ENCODE data around the gene LRRC4B. TPM values are rescaled to one million over a fixed set of nuclear protein-coding genes. Genes with fewer than 3 reads are reported as not detected.

The LRRC4B gene
- total RNA-seq, 4 donors from 2014 or later = 0.23 to 1.8 (median 0.35) TPM

- no peak overlapping the region for H3K4me3 ChIP-seq (ENCODE audit: low read depth, poor library complexity, severe bottlenecking)
- intact Hi-C loops (cut with DNase I; ENCODE audit: low total_unique reads) = no loop called here
- whole genome bisulfite sequencing, 2 donors = 83 to 86% methylated on average over 11 of the region's 11 CpGs
- DNase-seq (ENCODE audit: low spot score in 2 of 2) = no peak
- no peak for TF ChIP-seq CTCF (IDR thresholded peaks at IDR 0.05)
- TF ChIP-seq POLR2A (IDR thresholded peaks at IDR 0.05) = no peak
These were observed 58.9 kb downstream of the LRRC4B start for GRCh38 chr19:50509366-50509765.

DNA sequence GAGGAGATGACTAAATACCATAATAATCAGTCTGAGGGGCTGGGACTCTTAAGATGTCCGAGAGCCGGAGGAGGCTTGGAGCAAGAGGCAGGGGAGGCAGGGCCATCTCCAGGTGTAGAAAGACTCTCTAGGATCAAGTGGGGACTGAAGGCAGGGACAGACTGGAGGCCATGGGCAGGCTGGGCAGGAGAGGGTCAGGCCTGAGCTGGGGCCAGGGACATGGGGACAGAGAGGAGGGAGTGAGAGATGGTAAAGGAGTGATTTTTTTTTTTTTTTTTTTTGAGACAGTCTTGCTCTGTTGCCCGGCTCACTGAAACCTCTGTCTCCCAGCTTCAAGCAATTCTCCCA, 59.4 kb downstream of the LRRC4B start:
- H3K4me3 ChIP-seq (ENCODE audit: low read depth, poor library complexity, severe bottlenecking) = no peak overlapping the region
- intact Hi-C loops (cut with DNase I; ENCODE audit: low total_unique reads) = no loop called here
- TF ChIP-seq CTCF (IDR thresholded peaks at IDR 0.05) (no peak), POLR2A (IDR thresholded peaks at IDR 0.05) (no peak)
- no peak for DNase-seq (ENCODE audit: low spot score in 2 of 2)
- WGBS, 2 donors = 89 to 90% methylated on average over 3 of the region's 3 CpGs

DNA sequence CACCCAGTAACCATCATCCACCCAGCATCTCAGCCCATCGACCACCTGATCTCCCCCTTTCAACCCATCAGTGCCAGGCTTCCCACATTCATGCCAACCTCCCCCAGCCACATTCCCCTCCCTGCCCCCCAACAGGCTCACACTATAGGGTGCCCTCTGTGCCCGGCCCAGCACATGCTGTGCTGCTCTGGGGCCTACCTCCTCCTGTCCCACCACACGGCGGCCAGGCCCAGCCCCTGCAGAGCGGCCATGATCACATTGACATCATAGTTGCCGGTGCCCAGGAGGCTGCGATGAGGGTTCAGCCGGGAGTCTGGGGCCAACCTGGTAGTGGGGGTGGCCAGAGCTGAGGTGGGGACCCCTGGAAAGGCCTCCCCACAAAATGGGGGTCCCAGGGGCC, 60.9 kb downstream of the LRRC4B start:
- intact Hi-C loops (cut with DNase I; ENCODE audit: low total_unique reads) = no loop called here
- 89 to 93% methylated on average over 8 of the region's 8 CpGs for WGBS, 2 donors
- no peak overlapping the region for H3K4me3 ChIP-seq (ENCODE audit: low read depth, poor library complexity, severe bottlenecking)
- DNase-seq (ENCODE audit: low spot score in 2 of 2) = no peak
- TF ChIP-seq POLR2A (IDR thresholded peaks at IDR 0.05) = no peak
- TF ChIP-seq CTCF (IDR thresholded peaks at IDR 0.05) = no peak

GRCh38 chr19:50506700-50507099, 61.5 kb downstream of the LRRC4B start:
- 90 to 95% methylated on average over 10 of the region's 10 CpGs for WGBS, 2 donors
- no peak for DNase-seq (ENCODE audit: low spot score in 2 of 2)
- H3K4me3 ChIP-seq (ENCODE audit: low read depth, poor library complexity, severe bottlenecking) = no peak overlapping the region
- TF ChIP-seq CTCF (IDR thresholded peaks at IDR 0.05) = no peak
- TF ChIP-seq POLR2A (IDR thresholded peaks at IDR 0.05) = no peak
- intact Hi-C loops (cut with DNase I; ENCODE audit: low total_unique reads) = no loop called here

DNA sequence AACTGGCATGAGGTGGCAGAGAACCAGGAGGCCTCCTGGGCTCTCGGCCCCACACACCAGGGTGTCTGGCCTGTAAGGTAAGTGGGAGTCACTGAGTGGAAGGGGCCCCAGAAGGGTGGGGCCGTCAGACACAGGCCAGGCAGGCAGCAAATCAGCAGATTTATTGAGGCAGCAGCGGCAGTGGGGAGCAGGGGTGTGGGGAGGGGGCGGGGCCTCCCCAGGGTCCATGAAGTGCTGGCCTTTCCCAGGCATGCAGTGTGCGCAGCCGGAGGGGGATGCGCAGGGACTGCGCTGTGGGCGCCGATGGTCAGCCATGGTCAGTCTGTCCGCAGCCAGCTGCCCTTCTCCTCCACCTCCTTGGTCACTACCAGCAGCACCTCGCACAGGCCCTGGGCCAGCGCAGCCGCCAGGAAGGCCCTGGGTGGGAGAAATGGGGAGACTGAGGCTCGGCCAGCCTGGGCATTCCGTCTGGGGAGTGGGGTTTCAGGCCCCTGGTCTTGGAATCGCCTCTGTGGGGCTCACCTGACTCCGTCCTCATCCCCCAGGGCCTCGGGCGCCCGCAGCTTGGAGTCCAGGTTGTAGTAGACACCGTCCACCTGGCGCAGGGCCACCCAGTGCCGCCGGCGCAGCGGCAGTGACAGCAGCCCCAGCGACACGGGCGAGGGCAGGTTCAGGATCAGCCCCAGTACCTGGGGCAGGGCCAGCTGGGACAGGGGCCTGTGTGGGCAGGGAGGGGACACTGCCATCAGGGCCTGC, 62.2 kb downstream of the LRRC4B start:
- DNase-seq (ENCODE audit: low spot score in 2 of 2) = no peak
- intact Hi-C loops (cut with DNase I; ENCODE audit: low total_unique reads) = no loop called here
- H3K4me3 ChIP-seq (ENCODE audit: low read depth, poor library complexity, severe bottlenecking) = no peak overlapping the region
- WGBS, 2 donors = 91 to 93% methylated on average over 21 to 22 of the region's 30 CpGs
- TF ChIP-seq CTCF (IDR thresholded peaks at IDR 0.05) (no peak), POLR2A (IDR thresholded peaks at IDR 0.05) (no peak)

Measured in lower leg skin (tissue), 4 donors.